Measurements from ENCODE around the gene GSTT2B.
"Not testable (repeated sequence)": the region's sequence is repeated elsewhere in the genome, so short reads cannot be mapped to it uniquely, and the experiment has no call there.

Gene GSTT2B, protein sequence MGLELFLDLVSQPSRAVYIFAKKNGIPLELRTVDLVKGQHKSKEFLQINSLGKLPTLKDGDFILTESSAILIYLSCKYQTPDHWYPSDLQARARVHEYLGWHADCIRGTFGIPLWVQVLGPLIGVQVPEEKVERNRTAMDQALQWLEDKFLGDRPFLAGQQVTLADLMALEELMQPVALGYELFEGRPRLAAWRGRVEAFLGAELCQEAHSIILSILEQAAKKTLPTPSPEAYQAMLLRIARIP

GRCh38 chr22:23961084-23961771, at the start of gene GSTT2B:
Gene GSTT2B, minus strand, starts transcription at chr22:23961195. Its CDS starts 64 bp downstream, at chr22:23961131.
- H3K4me1 Mint-ChIP-seq (ENCODE audit: low read depth); DNase-seq; H3K36me3 Mint-ChIP-seq (ENCODE audit: low read depth); H3K27ac Mint-ChIP-seq; H3K9me3 Mint-ChIP-seq; H3K27me3 Mint-ChIP-seq; H3K4me3 Mint-ChIP-seq: not testable (repeated sequence)

DNA sequence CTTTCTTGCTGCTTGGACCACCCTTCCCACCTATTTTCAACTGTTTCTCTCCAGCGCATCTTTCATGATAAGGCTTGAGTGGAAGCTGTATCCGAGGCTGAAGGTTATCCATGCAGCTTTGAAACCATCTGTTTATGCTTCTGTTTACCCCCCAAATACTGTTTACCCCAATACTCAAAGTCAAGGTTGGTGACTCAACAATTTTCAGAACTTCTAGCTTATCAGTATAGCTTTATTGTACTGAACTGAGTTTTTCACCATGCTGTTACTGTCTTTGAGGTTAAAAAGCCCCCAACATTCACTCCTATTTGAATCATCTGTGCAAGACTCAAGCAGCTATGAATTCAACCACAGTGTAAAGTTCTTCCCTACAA, 49.0 kb upstream of the GSTT2B start:
- H3K4me1 Mint-ChIP-seq (ENCODE audit: low read depth): peaks cover 26% of the 10 kb centered on the region
- peaks cover 20% of the 10 kb centered on the region for H3K36me3 Mint-ChIP-seq (ENCODE audit: low read depth)
- H3K27me3 Mint-ChIP-seq: no peaks in the 10 kb centered on the region
- H3K27ac Mint-ChIP-seq: peak overlapping the region; percentile 77
- no peak for DNase-seq
- peak overlapping the region; percentile 58 for H3K4me3 Mint-ChIP-seq
- no peaks in the 10 kb centered on the region for H3K9me3 Mint-ChIP-seq

- H3K4me1 Mint-ChIP-seq (ENCODE audit: low read depth): peaks cover 23% of the 10 kb centered on the region
- H3K27ac Mint-ChIP-seq: no peak overlapping the region
- peaks cover 18% of the 10 kb centered on the region for H3K36me3 Mint-ChIP-seq (ENCODE audit: low read depth)
- no peaks in the 10 kb centered on the region for H3K9me3 Mint-ChIP-seq
- no peak for DNase-seq
- H3K27me3 Mint-ChIP-seq: no peaks in the 10 kb centered on the region
- H3K4me3 Mint-ChIP-seq: no peak overlapping the region
Measured at GRCh38 chr22:24009227-24010017, 48.4 kb upstream of the GSTT2B start.

DNA sequence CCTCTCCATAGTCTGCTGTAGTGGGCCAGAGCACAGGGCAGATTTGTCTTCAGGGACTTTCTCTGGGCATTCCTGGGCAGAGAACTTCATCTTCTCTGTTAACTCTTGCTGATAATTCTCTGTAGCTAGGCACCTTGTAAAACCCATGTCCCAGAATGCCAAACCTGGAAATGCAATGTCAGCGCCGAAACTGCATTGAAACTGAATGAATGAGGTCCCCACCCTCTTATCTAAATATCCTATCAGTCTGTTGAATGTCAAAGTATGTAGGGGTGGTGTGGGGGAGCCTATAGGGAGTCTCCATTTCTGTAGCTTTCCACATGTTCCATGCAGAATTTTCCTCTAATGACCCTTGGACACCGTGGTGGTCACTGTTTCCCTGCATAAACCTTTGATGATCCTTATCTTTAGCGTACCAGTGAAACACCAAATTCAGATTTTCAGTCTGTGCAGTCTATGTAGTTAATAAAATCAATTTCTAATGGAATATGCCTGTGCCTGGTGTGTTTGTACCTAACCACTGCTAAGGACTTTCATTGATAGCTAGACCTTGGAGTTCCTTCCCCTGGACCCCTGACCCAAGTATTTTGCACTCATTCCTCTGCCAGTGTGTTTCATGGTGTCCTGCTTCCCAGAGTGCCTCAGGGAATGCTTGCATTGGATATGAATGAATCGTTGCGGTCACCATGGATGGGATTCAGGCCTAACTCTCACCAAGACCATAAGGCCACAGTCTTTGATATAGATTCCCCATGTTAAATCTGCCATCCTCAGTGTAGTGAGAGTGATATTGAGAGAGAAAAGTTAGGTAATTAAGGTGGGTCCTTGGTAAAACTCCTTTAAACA, 47.6 kb upstream of the GSTT2B start:
- no peak overlapping the region for H3K27ac Mint-ChIP-seq
- H3K36me3 Mint-ChIP-seq (ENCODE audit: low read depth): peaks cover 13% of the 10 kb centered on the region
- DNase-seq: no peak
- peaks cover 17% of the 10 kb centered on the region for H3K4me1 Mint-ChIP-seq (ENCODE audit: low read depth)
- no peaks in the 10 kb centered on the region for H3K27me3 Mint-ChIP-seq
- H3K4me3 Mint-ChIP-seq: no peak overlapping the region
- no peaks in the 10 kb centered on the region for H3K9me3 Mint-ChIP-seq

- H3K9me3 Mint-ChIP-seq: no peaks in the 10 kb centered on the region
- H3K4me3 Mint-ChIP-seq: no peak overlapping the region
- no peak for DNase-seq
- H3K36me3 Mint-ChIP-seq (ENCODE audit: low read depth): peaks cover 10% of the 10 kb centered on the region
- H3K4me1 Mint-ChIP-seq (ENCODE audit: low read depth): peaks cover 12% of the 10 kb centered on the region
- no peaks in the 10 kb centered on the region for H3K27me3 Mint-ChIP-seq
- no peak overlapping the region for H3K27ac Mint-ChIP-seq
Measured at GRCh38 chr22:24008022-24008283, 47.0 kb upstream of the GSTT2B start.

- H3K36me3 Mint-ChIP-seq (ENCODE audit: low read depth): peaks cover 9% of the 10 kb centered on the region
- H3K27ac Mint-ChIP-seq: no peak overlapping the region
- H3K9me3 Mint-ChIP-seq: no peaks in the 10 kb centered on the region
Measured at GRCh38 chr22:24007253-24008021, 46.4 kb upstream of the GSTT2B start.

GRCh38 chr22:24006914-24007214, 45.9 kb upstream of the GSTT2B start:
- H3K4me1 Mint-ChIP-seq (ENCODE audit: low read depth): peaks cover 7% of the 10 kb centered on the region
- H3K27ac Mint-ChIP-seq: no peak overlapping the region
- H3K9me3 Mint-ChIP-seq: no peaks in the 10 kb centered on the region

More at GRCh38 chr22:24007253-24008021, 46.4 kb upstream of the GSTT2B start:
- Mint-ChIP-seq H3K4me1 (ENCODE audit: low read depth) (peaks cover 10% of the 10 kb centered on the region), H3K4me3 (no peak overlapping the region), H3K27me3 (no peaks in the 10 kb centered on the region)
- no peak for DNase-seq

DNA sequence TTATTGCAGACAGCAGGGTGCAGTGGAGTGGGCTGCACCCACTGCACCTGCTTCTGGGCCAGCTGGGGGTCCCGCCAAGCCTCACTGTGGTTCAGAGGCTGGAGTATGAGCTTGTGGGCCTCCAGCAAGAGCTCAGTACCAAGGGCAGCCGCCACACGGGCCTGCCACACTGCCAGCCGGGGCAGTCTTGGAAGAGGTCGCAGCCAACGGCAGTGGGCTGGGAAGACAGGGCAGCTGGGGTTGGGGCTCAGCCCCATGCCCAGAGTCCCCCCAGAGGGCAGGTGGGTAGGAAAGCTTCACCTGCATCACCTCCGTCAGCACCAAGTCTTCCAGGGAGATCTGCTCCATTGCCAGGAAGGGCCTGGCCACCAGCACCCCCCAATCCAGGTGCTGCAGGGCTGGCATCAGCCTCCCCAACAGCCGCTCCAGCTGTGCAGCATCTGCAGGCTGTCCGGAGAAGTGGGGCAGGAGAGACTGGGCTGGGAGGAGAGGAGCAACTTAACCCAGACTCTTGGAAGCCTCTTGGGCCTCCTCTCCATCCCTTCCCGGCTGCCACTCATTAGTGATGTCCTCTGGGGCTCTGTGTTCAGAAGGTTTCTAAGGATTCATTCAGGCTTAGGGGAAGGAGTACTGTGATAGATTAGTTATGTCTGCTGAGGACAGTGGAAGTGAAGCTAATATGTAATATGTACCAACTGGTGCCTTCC, 45.4 kb upstream of the GSTT2B start:
- H3K4me3 Mint-ChIP-seq: no peak overlapping the region
- no peak for DNase-seq
- H3K4me1 Mint-ChIP-seq (ENCODE audit: low read depth): peaks cover 7% of the 10 kb centered on the region
- H3K27me3 Mint-ChIP-seq: no peaks in the 10 kb centered on the region
- peaks cover 3% of the 10 kb centered on the region for H3K36me3 Mint-ChIP-seq (ENCODE audit: low read depth)
- no peak overlapping the region for H3K27ac Mint-ChIP-seq
- no peaks in the 10 kb centered on the region for H3K9me3 Mint-ChIP-seq

More at GRCh38 chr22:24006914-24007214, 45.9 kb upstream of the GSTT2B start:
- Mint-ChIP-seq H3K36me3 (ENCODE audit: low read depth) (peaks cover 8% of the 10 kb centered on the region), H3K4me3 (no peak overlapping the region), H3K27me3 (no peaks in the 10 kb centered on the region)
- no peak for DNase-seq

GRCh38 chr22:24005201-24005600, 44.2 kb upstream of the GSTT2B start, which contains the start of gene GSTT4:
Gene GSTT4, minus strand, starts transcription at chr22:24005453. Its CDS starts 97 bp downstream, at chr22:24005356.
- Mint-ChIP-seq H3K36me3 (ENCODE audit: low read depth) (no peaks in the 10 kb centered on the region), H3K4me1 (ENCODE audit: low read depth) (peaks cover 2% of the 10 kb centered on the region), H3K27me3 (no peaks in the 10 kb centered on the region), H3K9me3 (no peaks in the 10 kb centered on the region), H3K27ac (no peak within 1 kb of the TSS), H3K4me3 (no peak within 1 kb of the TSS)
- no peak for DNase-seq

- no peak for DNase-seq
- Mint-ChIP-seq H3K27me3 (no peaks in the 10 kb centered on the region), H3K4me3 (no peak overlapping the region), H3K27ac (no peak overlapping the region), H3K36me3 (ENCODE audit: low read depth) (no peaks in the 10 kb centered on the region), H3K4me1 (ENCODE audit: low read depth) (no peaks in the 10 kb centered on the region), H3K9me3 (no peaks in the 10 kb centered on the region)
Measured at GRCh38 chr22:24003887-24004286, 42.9 kb upstream of the GSTT2B start.

DNA sequence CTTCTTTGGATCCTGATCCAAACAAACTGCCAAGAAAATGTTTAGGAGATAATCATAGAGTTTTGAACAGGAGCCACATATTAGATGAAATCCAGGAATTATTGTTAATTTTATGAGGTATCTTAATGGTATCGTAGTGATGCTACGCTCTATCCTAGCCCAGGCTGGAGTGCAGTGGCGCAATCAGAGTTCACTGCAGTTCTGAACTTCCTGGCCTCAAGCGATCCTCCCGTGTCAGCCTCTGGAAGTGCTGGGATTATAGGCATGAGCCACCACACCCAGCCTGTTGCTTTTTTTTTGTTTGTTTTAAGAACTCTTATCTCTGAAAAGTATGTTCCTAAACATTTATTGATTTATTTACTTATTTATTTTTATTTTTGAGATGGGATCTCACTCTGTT, 41.9 kb upstream of the GSTT2B start:
- Mint-ChIP-seq H3K4me1 (ENCODE audit: low read depth) (no peaks in the 10 kb centered on the region), H3K4me3 (no peak overlapping the region), H3K36me3 (ENCODE audit: low read depth) (no peaks in the 10 kb centered on the region), H3K27ac (no peak overlapping the region), H3K27me3 (no peaks in the 10 kb centered on the region), H3K9me3 (no peaks in the 10 kb centered on the region)
- no peak for DNase-seq

DNA sequence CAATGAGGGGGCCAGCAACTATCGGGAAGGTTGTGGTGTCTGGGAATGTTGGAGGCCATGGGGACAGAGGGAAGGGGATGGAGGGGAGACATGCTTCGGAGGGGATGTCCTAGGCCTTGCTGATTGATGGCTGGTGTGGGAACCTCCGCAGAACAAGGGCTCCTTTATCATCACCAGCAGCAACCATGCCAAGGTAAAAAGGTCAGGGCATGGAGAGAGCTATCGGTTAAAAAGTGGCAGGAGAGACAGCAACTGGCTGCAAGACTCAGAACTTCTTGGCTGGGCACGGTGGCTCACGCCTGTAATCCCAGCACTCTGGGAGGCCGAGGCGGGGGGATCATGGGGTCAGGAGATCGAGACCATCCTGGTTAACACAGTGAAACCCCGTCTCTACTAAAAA, 41.3 kb upstream of the GSTT2B start:
- Mint-ChIP-seq H3K27ac (no peak overlapping the region), H3K9me3 (no peaks in the 10 kb centered on the region), H3K4me1 (ENCODE audit: low read depth) (no peaks in the 10 kb centered on the region), H3K4me3 (no peak overlapping the region), H3K27me3 (no peaks in the 10 kb centered on the region), H3K36me3 (ENCODE audit: low read depth) (no peaks in the 10 kb centered on the region)
- no peak for DNase-seq

GRCh38 chr22:24001314-24001713, 40.3 kb upstream of the GSTT2B start:
- Mint-ChIP-seq H3K4me1 (ENCODE audit: low read depth) (no peaks in the 10 kb centered on the region), H3K27me3 (no peaks in the 10 kb centered on the region), H3K4me3 (no peak overlapping the region), H3K27ac (no peak overlapping the region), H3K9me3 (no peaks in the 10 kb centered on the region), H3K36me3 (ENCODE audit: low read depth) (no peaks in the 10 kb centered on the region)
- no peak for DNase-seq
